Esophagus muscularis mucosa (tissue), 4 donors: ENCODE measurements around the gene PLA2G4D.

ENCODE experiments used
- EP300 ChIP-seq: sonication (generic); formaldehyde crosslinking; IDR thresholded peaks from one replicate; pipeline ENCODE4 v1.6.1; 2017; ENCODE audit warnings: antibody characterized with exemption
- POLR2A ChIP-seq: fragments of 450-650 bp; IDR thresholded peaks from one replicate; pipeline ENCODE4 v1.6.1; 2017; ENCODE audit warnings: antibody characterized with exemption, moderate library complexity, mild to moderate bottlenecking, low read depth
- POLR2AphosphoS5 ChIP-seq, 2 donors: sonication (generic); formaldehyde crosslinking; IDR thresholded peaks; one replicate each; pipeline ENCODE4 v1.6.1; 2017; ENCODE audit warnings: antibody characterized with exemption in 2 of 2
- TF ChIP-seq, protein P1 (sequence below), 3 experiments: fragments of 200-600 bp in 2 of 3; fragments of 450-650 bp in 1 of 3; sonication (generic) in 2 of 3; IDR thresholded peaks; one replicate each; pipeline ENCODE4 v1.5.1; 2017 to 2019; ENCODE audit warnings: antibody characterized with exemption in 3 of 3, mild to moderate bottlenecking in 2 of 3, moderate library complexity in 1 of 3

DNA sequence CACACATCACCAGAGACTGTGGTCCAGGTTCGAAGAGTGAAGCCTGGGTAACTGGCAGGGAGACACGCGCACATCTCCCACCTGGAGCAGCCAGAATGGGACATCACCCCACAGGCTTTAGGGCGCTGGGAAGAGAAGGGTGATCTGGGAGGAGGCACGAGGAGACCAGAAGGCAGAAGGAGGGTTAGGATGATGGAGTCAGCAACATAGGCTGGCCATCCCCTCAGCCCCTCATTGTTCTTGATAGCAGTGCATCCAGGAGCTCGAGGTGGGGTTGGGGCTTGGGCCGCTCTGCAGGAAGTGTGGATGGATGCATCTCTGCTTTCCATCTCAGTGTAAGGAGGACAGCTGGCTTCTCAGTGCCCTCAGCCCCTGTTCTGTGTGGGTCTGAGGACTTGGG lies 46.9 kb upstream of the PLA2G4D start:
- TF ChIP-seq, protein P1, sequence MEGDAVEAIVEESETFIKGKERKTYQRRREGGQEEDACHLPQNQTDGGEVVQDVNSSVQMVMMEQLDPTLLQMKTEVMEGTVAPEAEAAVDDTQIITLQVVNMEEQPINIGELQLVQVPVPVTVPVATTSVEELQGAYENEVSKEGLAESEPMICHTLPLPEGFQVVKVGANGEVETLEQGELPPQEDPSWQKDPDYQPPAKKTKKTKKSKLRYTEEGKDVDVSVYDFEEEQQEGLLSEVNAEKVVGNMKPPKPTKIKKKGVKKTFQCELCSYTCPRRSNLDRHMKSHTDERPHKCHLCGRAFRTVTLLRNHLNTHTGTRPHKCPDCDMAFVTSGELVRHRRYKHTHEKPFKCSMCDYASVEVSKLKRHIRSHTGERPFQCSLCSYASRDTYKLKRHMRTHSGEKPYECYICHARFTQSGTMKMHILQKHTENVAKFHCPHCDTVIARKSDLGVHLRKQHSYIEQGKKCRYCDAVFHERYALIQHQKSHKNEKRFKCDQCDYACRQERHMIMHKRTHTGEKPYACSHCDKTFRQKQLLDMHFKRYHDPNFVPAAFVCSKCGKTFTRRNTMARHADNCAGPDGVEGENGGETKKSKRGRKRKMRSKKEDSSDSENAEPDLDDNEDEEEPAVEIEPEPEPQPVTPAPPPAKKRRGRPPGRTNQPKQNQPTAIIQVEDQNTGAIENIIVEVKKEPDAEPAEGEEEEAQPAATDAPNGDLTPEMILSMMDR (IDR thresholded peaks at IDR 0.05): no peak
- TF ChIP-seq POLR2A (no peak), POLR2AphosphoS5 (IDR thresholded peaks at IDR 0.05) (no peak), EP300 (no peak)
